Stimulated activated CD8-positive, alpha-beta memory T cell treated with anti-CD3 and anti-CD28 coated beads, Interleukin-15, amount 100 ng/mL, for 24 hours (primary cell): Measurements from ENCODE around the gene KCNG2.

Experiments used
- DNase-seq: peaks from one replicate; pipeline ENCODE4 v3.0.0-alpha.2; 2020; ENCODE audit warnings: low read depth

Gene KCNG2

DNA sequence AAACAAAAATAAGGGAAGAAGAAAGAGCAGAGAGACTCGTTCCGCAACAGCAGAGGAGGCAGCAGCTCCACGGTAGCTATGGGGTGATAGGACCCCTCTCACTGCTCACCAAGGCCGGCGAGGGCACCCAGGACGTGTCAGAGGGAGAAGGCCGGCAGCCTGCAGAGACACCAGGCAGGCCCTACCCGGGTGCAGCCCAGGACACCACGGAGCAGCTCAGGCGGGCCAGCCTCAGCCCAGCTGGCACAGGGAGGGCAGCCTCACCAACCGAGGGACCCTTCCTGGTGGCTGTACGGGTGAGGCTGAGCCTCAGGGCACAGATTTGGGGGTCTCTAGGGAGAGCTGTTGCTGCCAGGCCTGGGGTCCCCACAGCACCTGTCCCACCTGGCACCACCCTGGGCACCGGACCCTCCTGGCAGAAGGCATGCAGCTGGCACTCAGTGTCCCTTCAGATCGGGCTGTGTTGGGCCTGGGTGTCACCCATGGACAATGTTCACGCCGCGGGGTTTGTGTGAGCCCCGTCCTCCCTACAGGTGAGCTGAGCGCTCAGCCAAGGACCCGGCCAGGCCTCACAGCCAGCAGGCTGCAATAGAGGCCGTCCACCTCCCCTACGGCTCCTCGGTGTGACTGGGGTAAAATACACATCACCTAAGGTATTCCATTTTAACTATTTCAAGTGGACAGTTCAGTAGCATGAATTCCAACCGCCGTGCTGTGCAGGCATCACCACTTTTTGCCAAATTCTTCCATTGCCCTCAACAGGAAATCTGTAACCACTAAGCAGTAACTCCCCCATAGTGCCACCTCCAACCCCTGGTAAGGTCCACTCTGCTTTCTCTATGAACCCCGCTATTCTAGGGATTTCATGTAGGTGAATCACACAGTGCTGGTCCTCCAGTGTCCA is 21.6 kb downstream of the KCNG2 start:
- DNase-seq: no peak

DNA sequence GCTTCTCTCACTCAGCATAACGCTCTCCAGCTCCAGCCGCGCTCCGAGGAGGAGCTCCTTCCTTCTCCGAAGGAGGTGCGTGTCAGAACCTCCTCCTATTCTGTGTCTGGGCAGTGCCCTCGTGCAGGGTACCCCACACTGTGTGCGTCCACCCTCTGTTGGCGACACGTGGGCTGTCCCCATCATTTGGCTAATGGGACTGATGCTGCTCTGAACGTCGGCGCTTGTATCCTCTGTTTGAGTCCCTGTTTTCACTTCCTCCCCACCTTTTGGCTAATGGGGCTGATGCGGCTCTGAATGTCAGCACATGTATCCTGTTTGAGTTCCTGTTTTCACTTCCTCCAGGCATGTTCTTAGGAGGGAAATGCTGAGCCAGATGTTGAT is 22.2 kb downstream of the KCNG2 start:
- no peak for DNase-seq

DNA sequence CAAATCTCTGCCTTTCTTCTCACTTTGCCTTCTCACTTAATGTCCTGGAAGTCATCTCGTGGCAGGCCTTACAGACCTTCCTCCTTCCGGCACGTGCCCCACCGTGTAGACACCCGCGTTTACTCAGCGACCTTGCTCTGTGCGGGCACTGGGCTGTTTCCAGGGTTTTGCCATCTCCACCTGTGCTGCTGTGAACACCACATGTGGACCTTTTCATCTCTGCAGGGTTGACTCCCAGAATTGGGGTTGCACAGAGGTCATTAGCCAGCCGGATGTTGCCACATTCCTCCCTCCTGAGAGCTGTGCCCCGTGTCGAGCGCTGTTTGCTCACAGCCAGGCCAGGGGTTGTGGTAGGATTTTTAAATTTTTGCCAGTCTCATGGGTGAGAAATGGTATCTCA is 25.4 kb downstream of the KCNG2 start:
- no peak for DNase-seq

DNA sequence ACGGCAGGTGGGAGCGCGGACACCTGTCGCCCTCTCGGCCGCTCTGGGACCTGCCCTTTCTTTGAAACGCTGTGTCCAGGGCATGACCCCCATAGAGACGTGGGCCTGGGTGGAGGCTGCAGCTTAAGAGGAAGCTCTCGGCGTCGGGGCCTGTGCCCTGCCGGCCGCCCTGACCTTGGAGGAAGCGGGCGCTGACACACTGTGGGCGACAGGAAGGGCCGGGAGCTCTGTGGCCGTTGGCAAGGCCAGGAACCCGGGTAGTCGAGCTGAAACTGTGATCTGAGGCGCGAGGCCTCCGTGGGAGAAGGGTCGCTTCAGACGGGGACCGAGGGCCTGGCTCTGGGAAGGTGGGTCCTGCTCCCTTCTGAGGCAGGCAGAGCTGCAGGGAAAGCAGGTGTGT is 28.2 kb downstream of the KCNG2 start:
- no peak for DNase-seq

DNA sequence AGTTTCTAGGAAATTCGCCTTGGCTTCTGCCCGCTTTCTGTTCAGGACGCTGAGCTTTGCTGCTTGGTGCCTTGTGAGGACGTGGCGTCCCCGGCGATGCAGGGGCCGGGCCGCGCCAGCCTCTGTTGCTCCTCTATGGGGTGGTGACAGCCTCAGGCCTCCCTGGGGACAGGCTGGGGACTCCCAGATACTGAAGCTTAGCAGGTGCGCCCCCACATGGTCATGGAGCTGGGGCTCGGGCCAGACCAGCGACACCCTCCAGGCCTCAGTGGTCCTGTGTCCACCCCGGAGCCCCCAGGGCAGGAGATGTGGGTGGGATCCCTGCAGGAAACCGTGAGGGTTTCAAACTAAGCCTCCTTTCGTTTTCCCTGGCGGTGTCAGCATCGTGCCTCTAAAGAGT is 29.2 kb downstream of the KCNG2 start:
- DNase-seq: no peak

DNA sequence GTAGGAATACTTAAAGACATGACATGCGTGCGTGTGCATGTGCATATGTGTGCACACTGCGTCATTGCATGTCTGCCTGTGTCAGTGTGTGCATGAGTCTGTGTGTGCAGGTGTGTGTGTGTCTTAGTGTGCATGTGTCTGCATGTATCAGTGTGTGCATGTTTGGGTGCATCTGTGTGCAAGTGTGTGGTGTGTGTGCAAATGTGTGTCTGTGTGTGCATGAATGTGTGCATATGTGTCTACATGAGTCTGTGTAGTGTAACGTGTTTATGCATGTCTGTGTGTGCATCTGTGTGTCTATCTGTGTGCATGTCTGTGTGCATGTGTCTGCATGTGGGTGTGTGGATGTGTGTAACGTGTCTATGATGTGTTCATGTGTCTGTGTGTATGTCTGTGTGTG is 30.5 kb downstream of the KCNG2 start:
- DNase-seq: no peak

DNA sequence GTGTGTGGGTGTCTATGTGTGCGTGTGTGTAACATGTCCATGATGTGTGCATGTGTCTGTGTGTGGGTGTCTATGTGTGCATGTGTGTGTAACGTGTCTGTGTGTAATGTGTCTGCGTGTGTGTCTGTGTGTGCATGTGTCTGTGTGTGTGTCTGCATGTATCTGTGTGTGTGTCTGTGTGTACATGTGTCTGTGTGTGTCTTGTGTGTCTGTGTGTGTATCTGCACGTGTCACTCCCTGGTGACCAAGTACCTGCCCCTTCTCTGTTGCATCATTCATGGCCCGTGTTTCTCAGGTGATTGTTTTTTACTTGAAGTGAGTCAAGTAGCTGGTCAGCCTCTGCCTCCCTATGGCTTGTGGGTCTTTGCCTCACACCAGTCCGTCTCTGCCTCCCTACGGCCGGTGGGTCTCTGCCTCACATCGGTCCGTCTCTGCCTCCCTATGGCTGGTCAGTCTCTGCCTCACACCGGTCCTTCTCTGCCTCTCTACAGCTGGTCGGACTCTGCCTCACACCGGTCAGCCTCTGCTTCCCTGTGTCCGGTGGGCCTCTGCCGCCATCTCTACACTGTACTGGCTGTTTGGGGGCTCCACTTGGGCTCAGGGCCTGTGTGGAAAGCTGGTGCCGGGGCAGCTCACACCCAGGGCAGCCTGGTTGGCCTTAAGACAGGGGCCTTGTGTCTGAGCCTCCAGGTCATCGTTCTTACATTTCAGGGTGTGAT is 31.6 kb downstream of the KCNG2 start:
- DNase-seq: no peak

DNA sequence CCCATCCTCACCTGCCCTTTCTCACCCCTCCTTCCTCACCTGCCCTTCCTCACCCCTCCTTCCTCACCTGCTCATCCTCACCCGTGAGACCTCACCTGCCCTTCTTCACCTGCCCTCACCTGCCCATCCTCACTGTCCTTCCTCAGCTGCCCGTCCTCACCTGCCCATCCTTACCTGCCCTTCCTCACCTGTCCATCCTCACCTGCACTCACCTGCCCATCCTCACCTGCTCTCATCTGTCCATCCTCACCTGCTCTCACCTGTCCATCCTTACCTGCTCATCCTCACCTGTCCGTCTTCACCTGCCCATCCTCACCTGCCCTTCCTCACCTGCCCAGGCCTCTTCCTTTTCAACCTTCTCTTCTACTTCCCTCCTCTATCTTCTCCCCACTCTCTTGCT is 34.4 kb downstream of the KCNG2 start:
- DNase-seq: no peak

DNA sequence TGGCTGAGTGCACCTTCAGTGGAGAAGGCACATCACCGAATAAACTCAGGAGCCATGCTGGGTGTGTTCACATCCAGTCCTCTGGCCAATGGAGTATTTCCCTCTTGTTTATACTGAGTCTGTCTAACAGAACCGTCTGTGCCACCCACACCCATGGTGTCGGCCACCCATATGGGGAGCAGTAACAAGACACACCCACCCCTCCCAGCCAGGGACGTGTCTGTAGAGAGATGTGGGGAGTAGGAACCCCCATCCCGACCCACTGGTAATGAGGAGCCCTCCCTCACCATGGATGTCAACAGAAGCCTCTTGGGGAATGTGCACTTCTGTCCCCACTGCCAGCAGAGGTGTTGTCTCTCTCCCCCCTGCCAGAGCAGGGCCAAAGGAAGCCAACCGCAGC is 37.1 kb downstream of the KCNG2 start:
- DNase-seq: no peak

DNA sequence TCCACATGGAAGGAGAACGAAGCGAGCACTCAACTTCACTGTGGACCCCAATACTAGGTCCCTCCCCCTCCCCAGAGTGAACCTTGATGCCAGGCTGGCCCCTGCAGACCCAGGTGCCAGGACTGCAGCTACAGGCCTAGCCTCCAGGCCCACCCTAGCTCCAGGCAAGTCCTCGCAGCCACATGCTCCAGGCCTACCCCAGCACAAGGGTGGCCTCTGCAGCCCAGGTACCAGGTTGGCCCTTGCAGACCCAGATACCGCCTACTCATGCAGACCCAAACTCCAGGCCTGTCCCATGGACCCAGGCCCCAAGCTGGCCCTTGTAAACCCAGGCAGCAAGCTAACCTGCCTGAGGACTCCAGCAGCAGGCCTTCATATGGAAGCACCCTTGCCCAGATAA is 44.2 kb downstream of the KCNG2 start:
- DNase-seq: no peak

DNA sequence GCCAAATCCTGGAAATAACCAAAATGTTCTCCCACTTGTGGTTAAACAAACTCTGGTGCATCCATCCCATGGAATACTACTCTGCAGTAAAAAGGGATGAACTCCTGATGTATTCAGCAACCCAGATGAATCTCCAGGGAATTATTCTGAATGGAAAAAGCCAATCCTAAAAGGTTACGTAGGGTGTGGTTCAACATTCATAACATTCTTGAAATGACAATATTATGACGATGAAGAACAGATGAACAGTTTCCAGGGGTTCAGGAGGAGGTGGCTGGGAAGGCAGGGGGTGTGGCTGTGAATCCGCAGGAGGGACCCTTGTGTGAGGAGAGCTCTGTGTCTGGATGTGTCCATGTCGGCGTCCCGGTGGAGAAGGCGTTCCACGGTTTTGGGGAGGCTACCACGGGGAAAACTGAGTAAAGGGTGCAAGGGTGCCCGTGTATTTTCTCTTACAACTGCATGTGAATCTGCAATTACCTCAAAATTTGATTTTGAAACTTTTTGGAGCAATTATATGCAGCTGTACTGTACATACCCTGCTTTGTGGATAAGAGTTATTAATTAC is 47.3 kb downstream of the KCNG2 start:
- DNase-seq: no peak

DNA sequence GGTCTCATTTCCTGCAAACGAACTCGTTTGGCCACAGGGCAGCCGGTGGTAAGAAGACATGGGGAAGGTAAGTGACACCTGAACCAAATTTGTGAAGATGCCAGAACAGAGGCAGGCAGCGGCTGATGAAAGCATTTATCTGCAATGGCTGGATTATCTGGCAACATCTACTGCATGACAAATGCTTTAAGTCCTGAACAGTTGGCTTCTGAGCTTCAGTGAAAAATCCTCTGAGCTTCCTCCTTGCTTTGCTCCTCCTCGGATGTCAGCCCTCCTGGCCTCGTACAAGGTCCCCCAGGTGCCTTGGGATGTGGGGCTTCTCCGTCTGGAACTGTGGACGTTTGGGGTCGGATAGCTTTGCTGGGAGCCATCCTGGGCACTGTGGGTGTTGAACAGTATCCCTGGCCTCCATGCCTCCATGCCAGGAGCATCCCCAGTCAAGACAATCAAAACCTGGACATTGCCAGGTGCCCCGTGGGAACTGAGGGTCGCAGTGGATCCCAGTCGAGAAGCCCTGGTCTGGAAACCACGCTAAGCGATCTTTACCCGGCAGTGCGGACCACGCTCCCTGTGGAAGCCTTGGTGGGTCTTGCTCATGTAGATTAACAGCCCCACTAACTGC is 49.3 kb downstream of the KCNG2 start:
- DNase-seq: no peak

DNA sequence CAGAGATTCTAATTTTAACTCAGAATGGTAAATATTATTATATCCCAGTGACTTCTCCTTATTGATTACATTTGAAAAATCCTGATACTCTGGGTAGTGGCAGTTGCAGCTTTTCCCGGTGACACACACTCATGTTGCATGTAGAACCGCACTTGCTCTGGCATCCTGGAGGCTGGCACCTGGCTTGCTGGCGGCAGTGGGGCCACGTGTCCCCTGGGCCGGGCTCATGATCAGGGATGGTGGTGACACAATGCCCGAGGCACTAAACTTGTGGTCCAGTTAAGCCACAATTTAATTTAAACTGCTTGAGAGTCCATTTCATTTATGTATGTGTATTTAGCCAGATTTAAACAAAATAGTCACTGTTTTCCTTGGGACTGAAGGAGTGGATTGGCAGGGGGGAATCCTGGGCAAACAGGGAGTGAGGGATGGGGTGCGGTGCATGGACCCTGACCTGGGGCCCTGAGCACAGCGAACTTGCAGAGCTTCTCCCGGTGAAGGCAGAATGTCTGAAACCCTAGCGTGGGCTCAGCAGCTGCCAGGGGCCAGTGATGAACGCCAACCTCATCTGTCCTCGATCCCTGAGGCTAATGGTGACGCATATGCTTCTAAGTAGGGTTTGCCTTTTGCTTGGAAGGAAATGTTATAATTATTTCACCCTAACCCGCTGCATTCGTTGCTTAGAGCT is 50.0 kb downstream of the KCNG2 start:
- DNase-seq: no peak

DNA sequence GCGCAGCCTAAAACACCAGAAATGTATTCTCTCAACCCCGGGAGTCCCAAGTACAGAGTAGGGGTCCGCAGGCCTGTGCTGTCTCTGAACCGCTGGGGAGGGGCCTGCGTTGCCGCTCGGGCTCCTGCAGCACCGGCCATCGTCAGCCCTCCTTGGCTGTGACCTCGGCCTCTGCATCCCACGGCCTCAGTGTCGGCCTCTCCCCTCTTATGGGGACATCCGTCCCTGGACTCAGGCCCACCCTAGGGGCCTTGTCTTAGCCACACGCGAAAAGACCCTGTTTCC is 50.5 kb downstream of the KCNG2 start:
- no peak for DNase-seq

DNA sequence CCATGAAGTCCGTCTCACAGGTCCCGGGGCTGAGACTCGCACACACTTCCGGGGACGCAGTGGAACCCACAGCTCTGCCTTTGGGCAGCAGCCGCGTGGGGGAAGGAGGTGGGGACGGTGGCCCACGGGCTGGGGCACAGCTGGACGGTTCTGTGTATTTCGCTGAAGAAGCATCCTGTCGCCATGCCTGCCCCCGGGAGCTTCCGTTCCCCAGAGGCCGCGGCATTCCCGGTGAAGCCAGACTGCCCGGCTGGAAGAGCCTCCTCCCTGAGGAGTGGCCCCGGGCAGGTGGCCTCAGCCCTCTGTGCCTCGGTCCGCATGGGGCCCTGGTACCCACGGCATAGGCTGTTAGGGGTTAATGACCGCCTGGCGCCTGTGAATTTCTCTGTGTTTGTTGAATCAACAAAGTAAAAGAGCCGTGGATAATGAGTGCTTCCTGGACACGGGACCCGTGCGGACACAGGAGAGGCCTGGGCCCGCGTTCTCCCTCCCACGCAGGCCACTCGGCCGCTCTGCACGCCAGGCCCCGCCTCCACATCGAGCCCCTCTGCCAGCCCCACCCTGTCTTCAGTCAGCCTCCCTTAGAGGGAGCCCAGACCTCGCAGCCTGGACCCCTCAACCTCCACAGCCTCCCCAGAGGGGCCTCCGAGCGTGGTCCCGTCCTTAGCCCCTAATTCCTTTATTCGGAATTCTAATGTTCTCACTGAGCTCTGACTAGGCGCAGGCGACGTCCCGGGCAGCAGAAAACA is 51.0 kb downstream of the KCNG2 start:
- no peak for DNase-seq

DNA sequence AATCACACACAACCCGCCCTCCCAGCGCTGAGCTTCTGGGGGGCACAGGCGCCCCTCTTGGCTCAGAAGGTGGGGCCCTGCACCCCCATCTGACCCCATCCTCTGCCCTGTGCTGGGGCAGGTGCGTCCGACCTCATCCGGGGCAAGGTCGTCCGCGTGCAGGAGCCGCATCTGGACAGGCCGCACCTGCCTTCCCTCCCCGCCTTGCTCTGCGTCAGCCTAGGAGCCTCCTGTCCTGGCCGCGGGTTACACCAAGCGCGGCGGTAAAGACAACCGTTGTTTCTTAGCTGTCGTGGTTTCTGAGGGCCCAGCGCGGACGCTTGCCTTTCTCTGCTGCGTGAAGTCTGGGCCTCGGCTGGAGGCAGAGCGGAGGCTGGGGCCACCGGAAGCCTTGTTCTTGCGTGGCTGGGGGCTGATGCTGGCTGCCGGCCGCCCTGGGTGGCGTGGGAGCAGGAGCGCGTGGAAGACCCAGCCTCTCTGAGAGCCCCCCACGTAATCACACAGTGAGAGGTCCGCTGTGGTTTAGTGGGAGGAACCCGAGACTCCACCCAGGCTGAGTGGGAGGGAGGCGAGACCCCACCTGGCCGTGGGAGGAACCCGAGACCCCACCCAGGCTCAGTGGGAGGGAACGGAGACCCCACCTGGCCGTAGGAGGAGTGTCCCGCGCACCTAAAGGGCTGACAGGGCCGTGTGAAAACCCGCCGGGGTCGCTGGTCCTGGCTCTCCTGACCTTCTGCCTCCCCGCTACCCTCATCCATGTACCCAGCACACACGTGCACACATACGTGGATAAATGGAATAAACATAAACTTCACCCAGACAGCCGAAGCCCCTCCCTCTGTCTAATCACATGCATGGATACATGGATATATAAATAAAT is 51.8 kb downstream of the KCNG2 start:
- no peak for DNase-seq

DNA sequence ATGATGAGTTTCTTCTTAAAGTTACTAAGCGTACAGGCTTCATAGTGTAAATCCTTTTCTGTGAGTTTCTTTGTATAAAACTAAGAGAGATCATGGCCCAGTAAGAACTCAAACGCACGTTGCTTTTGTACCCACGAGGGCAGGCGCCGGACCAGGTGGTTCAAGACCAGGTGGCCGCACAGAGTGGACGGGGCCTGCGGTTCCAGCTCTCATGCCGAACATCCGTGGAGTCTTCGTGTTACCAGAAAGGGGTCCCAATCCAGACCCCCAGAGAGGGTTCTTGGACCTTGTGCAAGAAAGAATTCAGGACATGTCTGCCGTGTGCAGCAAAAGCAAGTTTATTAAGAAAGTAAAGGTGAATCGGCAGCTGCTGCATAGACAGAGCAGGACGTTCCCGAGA is 53.0 kb downstream of the KCNG2 start:
- no peak for DNase-seq

DNA sequence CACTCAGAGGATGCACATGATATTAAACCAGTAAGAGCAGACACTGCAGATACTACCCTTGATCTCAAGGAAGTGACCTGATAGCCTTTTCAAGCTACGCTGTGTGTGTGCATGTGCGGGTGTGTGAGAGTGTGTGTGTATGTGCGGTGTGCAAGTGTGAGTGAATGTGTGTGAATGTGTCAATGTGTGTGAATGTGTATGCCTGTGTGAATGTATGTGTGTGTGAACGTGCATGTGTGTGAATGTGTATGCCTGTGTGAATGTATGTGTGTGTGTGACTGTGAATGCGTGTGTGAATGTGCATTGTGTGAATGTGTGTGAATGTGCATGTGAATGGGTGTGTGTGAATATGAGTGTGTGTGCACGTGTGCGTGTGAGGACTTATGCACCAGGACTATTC is 53.8 kb downstream of the KCNG2 start:
- DNase-seq: no peak

DNA sequence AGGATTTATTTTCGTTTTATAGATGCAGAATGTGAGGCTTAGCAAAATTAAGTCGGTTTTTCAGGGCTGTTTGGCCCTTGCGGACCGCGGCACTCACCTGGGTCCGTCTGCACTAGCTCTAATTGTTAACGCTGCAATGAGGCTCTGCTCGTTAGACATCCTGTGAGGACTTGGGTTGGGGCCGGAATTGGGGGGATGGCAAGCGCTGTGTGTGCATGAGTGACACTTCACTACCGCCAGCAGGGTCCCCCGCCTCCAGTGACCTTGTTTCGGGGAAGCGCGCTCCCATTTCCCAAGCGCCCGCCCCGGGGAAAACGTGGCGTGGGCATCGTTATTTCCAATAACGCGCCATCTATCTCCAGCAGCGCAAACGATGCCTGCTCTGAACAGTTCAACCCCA is 54.2 kb downstream of the KCNG2 start:
- no peak for DNase-seq

DNA sequence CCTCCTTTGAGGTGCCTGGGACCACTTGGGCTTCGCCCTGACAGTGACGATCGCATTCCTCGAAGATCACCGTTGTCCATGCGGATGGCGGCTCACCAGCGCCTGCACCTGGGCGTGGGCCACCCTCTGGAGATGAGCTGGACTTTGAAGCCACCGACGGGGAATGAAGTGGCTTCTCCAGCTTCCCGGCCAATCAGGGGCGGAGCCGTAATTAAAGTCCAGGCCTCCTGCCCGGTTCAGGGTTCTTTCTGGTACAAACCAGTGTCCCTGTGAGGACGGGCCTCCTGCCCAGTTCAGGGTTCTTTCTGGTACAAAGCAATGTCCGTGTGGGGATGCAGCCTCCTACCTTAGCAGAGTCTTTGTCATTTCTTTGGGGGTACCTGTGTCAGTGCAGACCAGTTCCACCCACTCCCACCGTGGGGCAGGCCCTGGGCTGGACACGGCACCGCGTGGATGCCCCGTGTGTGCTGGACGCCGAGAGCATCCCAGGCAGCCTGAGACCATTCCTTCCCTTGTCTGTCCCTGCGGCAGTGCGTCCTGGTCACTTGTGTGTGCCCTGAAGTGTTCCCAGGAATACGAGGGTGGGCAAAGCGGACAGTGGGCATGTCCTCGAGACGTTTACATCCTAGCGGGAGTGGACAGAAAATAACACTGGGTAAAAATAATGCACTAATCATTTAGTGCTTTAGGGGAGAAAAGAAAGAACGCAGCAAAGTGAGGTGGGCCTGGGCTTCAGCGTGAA is 55.0 kb downstream of the KCNG2 start:
- no peak for DNase-seq
